Measurements from ENCODE around the gene CBX3. TPM values are rescaled to one million over a fixed set of nuclear protein-coding genes. Genes with fewer than 3 reads are reported as not detected.
"Not testable (repeated sequence)": the region's sequence is repeated elsewhere in the genome, so short reads cannot be mapped to it uniquely, and the experiment has no call there.

CBX3 gene
- total RNA-seq, 1 donor from 2014 or later = 188 TPM

- H3K4me1 Mint-ChIP-seq (ENCODE audit: unreplicated experiment) = no peaks in the 10 kb centered on the region
- no peak for DNase-seq (ENCODE audit: extremely low spot score, unreplicated experiment)
- H3K4me3 Mint-ChIP-seq = no peak overlapping the region
- H3K27ac Mint-ChIP-seq = no peak overlapping the region
- no peaks in the 10 kb centered on the region for H3K36me3 Mint-ChIP-seq
- peaks cover 5% of the 10 kb centered on the region for H3K27me3 Mint-ChIP-seq
- no peak for TF ChIP-seq CTCF (conservative IDR thresholded peaks at IDR 0.05)
- H3K9me3 Mint-ChIP-seq = no peaks in the 10 kb centered on the region
Measured at GRCh38 chr7:26238032-26238431, 36.5 kb downstream of the CBX3 start.

- no peaks in the 10 kb centered on the region for H3K36me3 Mint-ChIP-seq
Measured at GRCh38 chr7:26245150-26245549, 43.6 kb downstream of the CBX3 start.

GRCh38 chr7:26250239-26250638 lies 48.7 kb downstream of the CBX3 start:
- Mint-ChIP-seq H3K9me3 (no peaks in the 10 kb centered on the region), H3K27ac (no peak overlapping the region)
- no peak for TF ChIP-seq CTCF (conservative IDR thresholded peaks at IDR 0.05)

More at GRCh38 chr7:26245150-26245549, 43.6 kb downstream of the CBX3 start:
- H3K27ac Mint-ChIP-seq = no peak overlapping the region
- H3K27me3 Mint-ChIP-seq = no peaks in the 10 kb centered on the region
- H3K4me1 Mint-ChIP-seq (ENCODE audit: unreplicated experiment) = no peaks in the 10 kb centered on the region
- H3K9me3 Mint-ChIP-seq = no peaks in the 10 kb centered on the region
- no peak for DNase-seq (ENCODE audit: extremely low spot score, unreplicated experiment)
- no peak for TF ChIP-seq CTCF (conservative IDR thresholded peaks at IDR 0.05)
- H3K4me3 Mint-ChIP-seq = no peak overlapping the region

GRCh38 chr7:26261866-26262265 lies 60.3 kb downstream of the CBX3 start:
- not testable (repeated sequence) for H3K36me3 Mint-ChIP-seq; H3K4me1 Mint-ChIP-seq (ENCODE audit: unreplicated experiment); DNase-seq (ENCODE audit: extremely low spot score, unreplicated experiment); H3K27me3 Mint-ChIP-seq; H3K27ac Mint-ChIP-seq; H3K4me3 Mint-ChIP-seq
- H3K9me3 Mint-ChIP-seq = peaks cover 12% of the 10 kb centered on the region

More at GRCh38 chr7:26250239-26250638, 48.7 kb downstream of the CBX3 start:
- Mint-ChIP-seq H3K27me3 (no peaks in the 10 kb centered on the region), H3K4me3 (no peak overlapping the region), H3K4me1 (ENCODE audit: unreplicated experiment) (no peaks in the 10 kb centered on the region), H3K36me3 (no peaks in the 10 kb centered on the region)
- no peak for DNase-seq (ENCODE audit: extremely low spot score, unreplicated experiment)

Other genes with a start within 250 kb of the CBX3 start
- 6.5 and 10.5 TPM in 2 replicates for gene NFE2L3, start 49.5 kb upstream of the CBX3 start, total RNA-seq (ENCODE audit: low replicate concordance)
- gene HNRNPA2B1, start 999 bp upstream of the CBX3 start, total RNA-seq (ENCODE audit: low replicate concordance) = 441 and 733 TPM in 2 replicates
- gene SNX10, start 90.1 kb downstream of the CBX3 start, total RNA-seq (ENCODE audit: low replicate concordance) = 1.8 and 2.8 TPM in 2 replicates

Measured in type B pancreatic cell (in vitro differentiated cells).